Adrenal gland (tissue), 12 donors: ENCODE data around the gene ZNF217. TPM values are rescaled to one million over a fixed set of nuclear protein-coding genes. Genes with fewer than 3 reads are reported as not detected.
"Not testable (repeated sequence)": the region's sequence is repeated elsewhere in the genome, so short reads cannot be mapped to it uniquely, and the experiment has no call there.

Source experiments
- DNase-seq, 7 donors: peaks; one replicate each; pipeline ENCODE4 v3.0.0-alpha.2; 2019 to 2020
- H3K27ac ChIP-seq, 5 donors: fragments of 200-600 bp; sonication (generic) in 4 of 5; 1 replicate in 3 of 5; 2 replicates in 2 of 5; pipeline versions ENCODE4 v1.5.1 to v1.8.0; 2016 to 2020; ENCODE audit warnings: mild to moderate bottlenecking in 1 of 5
- H3K27me3 ChIP-seq: fragments of 200-600 bp; 2 replicates; pipeline ENCODE4 v1.8.0; 2021
- H3K36me3 ChIP-seq, 2 donors: fragments of 200-600 bp; replicated peaks in 1 of 2; 1 replicate in 1 of 2; 2 replicates in 1 of 2; pipeline versions ENCODE4 v1.5.1 to v1.8.0; 2018 to 2022
- H3K4me1 ChIP-seq, 2 donors: fragments of 200-600 bp; replicated peaks in 1 of 2; 1 replicate in 1 of 2; 2 replicates in 1 of 2; pipeline versions ENCODE4 v1.5.1 to v1.8.0; 2018 to 2021
- H3K4me3 ChIP-seq, 4 donors: fragments of 200-600 bp; sonication (generic) in 3 of 4; one replicate each; pipeline ENCODE4 v1.5.1; 2016 to 2018
- H3K9me3 ChIP-seq, 3 donors: fragments of 200-600 bp; sonication (generic) in 1 of 3; replicated peaks in 1 of 3; 1 replicate in 2 of 3; 2 replicates in 1 of 3; pipeline versions ENCODE4 v1.5.1 to v1.8.0; 2016 to 2021
- POLR2A ChIP-seq, 2 donors: fragments of 450-650 bp; IDR thresholded peaks; one replicate each; pipeline ENCODE4 v1.6.1; 2017; ENCODE audit warnings: antibody characterized with exemption in 2 of 2, mild to moderate bottlenecking in 2 of 2, moderate library complexity in 1 of 2
- WGBS, 4 donors: extraction: QIAGEN DNeasy Blood & Tissue Kit in 2 of 4; methylation state at CpG; one replicate each; pipeline versions ENCODE4 v1.1.5 to v1.1.7; 2013 to 2017; 5-methylcytosine and 5-hydroxymethylcytosine counted together
- intact Hi-C, 2 donors: fragments of 100-400 bp; cut with DNase I; formaldehyde crosslinking; loops; one replicate each; pipeline versions ENCODE4 v1.14.1 to v1.15.0; 2022 to 2023
- polyA plus RNA-seq, 3 donors: library from polyadenylated mRNA; stranded (reverse); fragments of 200-250 nt in 2 of 3; fragments of 350-450 nt in 1 of 3; fragmentation: Illumina TruSeq in 1 of 3; extraction: RNeasy Lipid Tissue Mini Kit (QIAGEN cat#74804) in 1 of 3; gene quantifications; one replicate each; pipeline ENCODE4 v1.2.3, GENCODE V29; 2013 to 2014
- total RNA-seq, 9 donors: library from RNA; depleted of rRNA in 4 of 9; stranded (reverse); fragments of >200 nt in 4 of 9; fragments of 120-200 nt in 1 of 9; fragmentation: NEBNext Ultra II Directional in 1 of 9; extraction: Animal tissue kit (Norgen Biotek cat#: 25700) in 1 of 9; gene quantifications; one replicate each; pipeline versions ENCODE4 v1.1.0 to v1.2.4, GENCODE V29; 2013 to 2023
- TF ChIP-seq, protein P1 (sequence below), 6 experiments: fragments of 450-650 bp in 4 of 6; fragments of 200-600 bp in 2 of 6; sonication (generic) in 1 of 6; IDR thresholded peaks; 1 replicate in 5 of 6; 2 replicates in 1 of 6; pipeline versions ENCODE4 v1.5.1 to v1.8.0; 2016 to 2021; ENCODE audit warnings: antibody characterized with exemption in 6 of 6, mild to moderate bottlenecking in 2 of 6, moderate library complexity in 1 of 6
- donor health status: healthy with polysubstance abuse.
- donor health status: Bipolar disorder and iron deficiency.
- donor health status: DM: yes; HTN: yes; CAD: no.
- donor health status: DM: no; HTN: no; CAD: no.
- donor health status: DM: no; HTN: no; CAD: no.
- donor health status: DM: yes; HTN: yes; CAD: no.

Gene ZNF217
- total and polyA plus RNA-seq, 12 donors, result 3.3 to 23.4 (median 11.8) TPM

DNA sequence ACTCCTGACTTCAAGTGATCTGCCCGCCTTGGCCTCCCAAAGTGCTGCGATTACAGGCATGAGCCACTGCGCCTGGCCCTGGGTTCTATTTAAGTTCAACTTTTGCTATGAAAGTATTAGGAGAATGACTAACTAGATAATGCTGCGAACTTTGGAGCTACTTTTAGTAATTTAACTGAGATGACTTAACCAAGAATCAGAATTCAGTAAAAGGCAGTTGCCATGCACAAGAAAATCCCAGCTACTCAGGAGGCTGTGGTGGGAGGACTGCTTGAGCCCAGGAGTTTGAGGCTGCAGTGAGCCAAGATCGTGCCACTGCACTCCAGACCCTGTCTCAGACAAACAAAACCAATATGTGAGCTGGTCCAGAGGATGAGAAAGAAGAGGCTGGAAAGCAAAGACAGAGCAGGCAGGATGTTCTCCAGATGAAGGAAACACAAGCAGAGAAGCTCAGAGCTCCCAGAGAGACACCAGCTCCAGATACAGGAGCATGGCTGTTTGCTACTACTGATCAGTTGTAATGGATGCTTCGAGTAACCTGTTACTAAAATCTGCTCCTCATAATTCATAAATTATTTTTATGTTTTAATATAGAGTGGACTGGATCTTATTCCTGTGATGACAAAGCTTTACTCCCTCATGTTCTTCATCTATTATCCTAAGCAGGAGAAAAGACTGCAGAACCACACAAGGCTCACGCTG is 23.9 kb downstream of the ZNF217 start:
- Histone ChIP-seq H3K4me3 (no peak overlapping the region), H3K27ac (no peak overlapping the region), H3K9me3 (no peaks in the 10 kb centered on the region), H3K4me1 (no peaks in the 10 kb centered on the region), H3K27me3 (no peaks in the 10 kb centered on the region), H3K36me3 (peaks cover 0 to 50% of the 10 kb centered on the region in 2 donors)
- peak in 1 of 7 donors; percentile 15 for DNase-seq
- TF ChIP-seq, protein P1, sequence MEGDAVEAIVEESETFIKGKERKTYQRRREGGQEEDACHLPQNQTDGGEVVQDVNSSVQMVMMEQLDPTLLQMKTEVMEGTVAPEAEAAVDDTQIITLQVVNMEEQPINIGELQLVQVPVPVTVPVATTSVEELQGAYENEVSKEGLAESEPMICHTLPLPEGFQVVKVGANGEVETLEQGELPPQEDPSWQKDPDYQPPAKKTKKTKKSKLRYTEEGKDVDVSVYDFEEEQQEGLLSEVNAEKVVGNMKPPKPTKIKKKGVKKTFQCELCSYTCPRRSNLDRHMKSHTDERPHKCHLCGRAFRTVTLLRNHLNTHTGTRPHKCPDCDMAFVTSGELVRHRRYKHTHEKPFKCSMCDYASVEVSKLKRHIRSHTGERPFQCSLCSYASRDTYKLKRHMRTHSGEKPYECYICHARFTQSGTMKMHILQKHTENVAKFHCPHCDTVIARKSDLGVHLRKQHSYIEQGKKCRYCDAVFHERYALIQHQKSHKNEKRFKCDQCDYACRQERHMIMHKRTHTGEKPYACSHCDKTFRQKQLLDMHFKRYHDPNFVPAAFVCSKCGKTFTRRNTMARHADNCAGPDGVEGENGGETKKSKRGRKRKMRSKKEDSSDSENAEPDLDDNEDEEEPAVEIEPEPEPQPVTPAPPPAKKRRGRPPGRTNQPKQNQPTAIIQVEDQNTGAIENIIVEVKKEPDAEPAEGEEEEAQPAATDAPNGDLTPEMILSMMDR (IDR thresholded peaks at IDR 0.05), result no peak
- TF ChIP-seq POLR2A (IDR thresholded peaks at IDR 0.05), result no peak
- 93 to 97% (median 97%) methylated on average over 7 of the region's 7 CpGs for WGBS, 4 donors
- intact Hi-C loops, result loop anchor here in 1 of 2 donors (10.0 kb wide), 1 partner anchor 375 kb away; no protein-coding TSS in a partner anchor

DNA sequence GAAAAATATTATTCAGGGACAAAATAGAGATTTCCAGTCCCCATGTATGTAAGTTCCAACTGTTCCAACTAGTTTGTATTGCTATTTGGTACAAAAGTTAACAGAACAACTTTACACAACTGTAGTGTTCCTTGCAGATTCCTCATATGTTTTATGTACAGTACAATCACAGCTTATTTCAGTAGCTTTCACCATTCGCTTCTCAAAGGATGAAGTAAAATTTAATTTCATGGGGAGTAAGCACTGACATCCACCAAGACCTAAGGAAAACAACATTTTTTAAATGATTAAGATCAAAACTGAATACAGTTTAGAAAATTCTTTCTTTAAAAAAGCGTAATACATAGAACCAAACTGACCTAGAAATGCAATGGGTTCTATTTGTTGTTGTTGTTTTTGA is 24.6 kb downstream of the ZNF217 start:
- 94 to 98% (median 96%) methylated on average over 2 of the region's 2 CpGs for WGBS, 4 donors
- intact Hi-C loops, result no loop called here
- Histone ChIP-seq H3K9me3 (no peaks in the 10 kb centered on the region), H3K27ac (no peak overlapping the region), H3K4me1 (no peaks in the 10 kb centered on the region), H3K36me3 (peaks cover 0 to 42% of the 10 kb centered on the region in 2 donors), H3K27me3 (no peaks in the 10 kb centered on the region), H3K4me3 (no peak overlapping the region)
- TF ChIP-seq, protein P1 (IDR thresholded peaks at IDR 0.05), result no peak
- TF ChIP-seq POLR2A (IDR thresholded peaks at IDR 0.05), result no peak
- DNase-seq, result no peak

DNA sequence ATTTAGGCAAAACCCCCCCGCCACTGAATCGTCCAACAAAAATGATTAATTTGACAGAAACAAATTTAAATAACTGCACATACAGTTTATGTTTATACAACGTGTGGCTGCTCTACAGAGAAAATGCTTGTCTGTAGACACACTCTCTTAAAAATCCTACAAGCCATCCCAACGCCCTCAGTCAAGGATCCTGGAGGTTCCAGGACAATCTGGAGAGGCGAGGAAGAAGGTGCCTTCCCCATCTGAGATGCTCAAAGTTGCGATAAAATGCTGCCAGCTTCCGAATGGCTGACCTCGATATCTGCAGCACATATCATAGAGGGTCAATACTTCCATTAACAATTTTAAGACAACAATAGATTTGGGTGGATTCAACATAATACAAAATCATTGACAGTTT is 25.3 kb downstream of the ZNF217 start:
- peaks cover 0 to 36% of the 10 kb centered on the region in 2 donors for H3K36me3 ChIP-seq
- intact Hi-C loops, result no loop called here
- TF ChIP-seq POLR2A (IDR thresholded peaks at IDR 0.05), result no peak
- TF ChIP-seq, protein P1 (IDR thresholded peaks at IDR 0.05), result no peak
- H3K4me3 ChIP-seq, result no peak overlapping the region
- DNase-seq, result peak in 1 of 7 donors; percentile 29
- H3K27me3 ChIP-seq, result no peaks in the 10 kb centered on the region
- H3K4me1 ChIP-seq, result no peaks in the 10 kb centered on the region
- no peak overlapping the region for H3K27ac ChIP-seq
- H3K9me3 ChIP-seq, result no peaks in the 10 kb centered on the region
- WGBS, 4 donors, result 93 to 97% (median 95%) methylated on average over 8 of the region's 8 CpGs

DNA sequence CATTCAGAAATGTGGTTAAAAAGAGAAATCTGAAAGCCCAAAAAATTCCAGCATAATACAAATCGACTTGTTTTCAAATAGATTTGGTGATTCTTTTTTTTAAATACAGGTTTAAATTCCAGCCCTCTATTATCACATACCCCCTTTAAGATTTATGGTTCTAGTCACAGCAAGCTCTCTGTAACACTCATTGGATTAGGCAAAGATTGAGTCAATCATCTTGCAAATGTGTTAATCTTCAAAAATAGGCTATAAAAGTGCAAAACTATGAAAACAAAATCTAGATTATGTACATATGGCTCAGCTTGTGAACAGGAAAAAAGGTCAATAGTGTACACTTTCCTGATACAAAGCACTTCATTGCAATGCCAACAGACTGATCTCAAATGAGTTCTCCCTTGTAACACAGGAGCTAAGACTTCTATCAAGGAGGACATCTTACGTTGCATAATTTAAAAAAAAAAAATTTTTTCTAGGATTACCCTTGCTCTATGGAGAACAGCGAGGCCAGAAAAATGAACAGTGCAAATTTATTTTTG is 26.2 kb downstream of the ZNF217 start:
- WGBS, 4 donors, result 93 to 96% (median 95%) methylated on average over 3 of the region's 3 CpGs
- Histone ChIP-seq H3K36me3 (peaks cover 0 to 32% of the 10 kb centered on the region in 2 donors), H3K4me1 (no peaks in the 10 kb centered on the region), H3K9me3 (no peaks in the 10 kb centered on the region), H3K27me3 (no peaks in the 10 kb centered on the region), H3K4me3 (no peak overlapping the region), H3K27ac (no peak overlapping the region)
- TF ChIP-seq, protein P1 (IDR thresholded peaks at IDR 0.05), result no peak
- no peak for TF ChIP-seq POLR2A (IDR thresholded peaks at IDR 0.05)
- DNase-seq, result no peak
- intact Hi-C loops, result no loop called here

DNA sequence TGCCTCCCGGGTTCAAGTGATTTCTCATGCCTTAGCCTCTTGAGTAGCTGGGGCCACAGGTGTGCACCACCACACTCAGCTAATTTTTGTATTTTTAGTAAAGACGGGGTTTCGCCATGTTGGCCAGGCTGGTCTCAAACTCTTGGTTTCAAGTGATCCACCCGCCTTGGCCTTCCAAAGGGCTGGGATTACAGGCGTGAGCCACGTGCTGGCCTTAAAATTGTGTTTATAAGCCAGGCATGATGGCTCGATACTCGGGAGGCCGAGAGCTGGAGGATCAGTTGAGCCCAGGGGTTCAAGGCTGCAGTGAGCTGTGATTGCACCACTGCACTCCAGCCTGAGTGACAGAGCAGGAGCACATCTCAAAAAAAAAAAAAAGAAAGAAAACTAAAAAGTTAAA is 27.0 kb downstream of the ZNF217 start:
- H3K27me3 ChIP-seq, intact Hi-C loops, H3K9me3 ChIP-seq, H3K4me3 ChIP-seq, H3K4me1 ChIP-seq, H3K27ac ChIP-seq: not testable (repeated sequence)
- 84 to 95% (median 91%) methylated on average over 9 of the region's 9 CpGs for WGBS, 4 donors
- peak in 1 of 7 donors; percentile 27 for DNase-seq
- H3K36me3 ChIP-seq, result peaks cover 0 to 30% of the 10 kb centered on the region in 2 donors
